ENCODE results near the gene ARHGAP33. TPM values are rescaled to one million over a fixed set of nuclear protein-coding genes. Genes with fewer than 3 reads are reported as not detected.
"Not testable (repeated sequence)": the region's sequence is repeated elsewhere in the genome, so short reads cannot be mapped to it uniquely, and the experiment has no call there.

ARHGAP33 gene
- total RNA-seq, 4 donors from 2014 or later, result 1.3 to 8.4 (median 2.3) TPM

- no peaks in the 10 kb centered on the region for H3K4me1 ChIP-seq
- DNase-seq, result no peak
- H3K9me3 ChIP-seq, result no peaks in the 10 kb centered on the region
- H3K27ac ChIP-seq, result no peak overlapping the region
- no peak overlapping the region for H3K4me3 ChIP-seq
- WGBS, 2 donors, result 11 to 71% methylated on average over 1 to 5 of the region's 8 CpGs
- H3K27me3 ChIP-seq, result peaks cover 0 to 43% (median 5%) of the 10 kb centered on the region in 4 donors
- intact Hi-C loops (cut with DNase I), result no loop called here
- TF ChIP-seq CTCF (IDR thresholded peaks at IDR 0.05), result no peak
- TF ChIP-seq POLR2A (IDR thresholded peaks at IDR 0.05), result no peak
- no peaks in the 10 kb centered on the region for H3K36me3 ChIP-seq
Observed at GRCh38 chr19:35792888-35793287, 17.5 kb downstream of the ARHGAP33 start.

GRCh38 chr19:35793381-35794165 is 18.2 kb downstream of the ARHGAP33 start:
- no peak for TF ChIP-seq POLR2A (IDR thresholded peaks at IDR 0.05)
- no peak for TF ChIP-seq CTCF (IDR thresholded peaks at IDR 0.05)
- 59 to 78% methylated on average over 7 of the region's 7 CpGs for WGBS, 2 donors
- H3K4me3 ChIP-seq, result no peak overlapping the region
- H3K27ac ChIP-seq, result no peak overlapping the region
- intact Hi-C loops (cut with DNase I), result no loop called here
- H3K9me3 ChIP-seq, result no peaks in the 10 kb centered on the region
- H3K4me1 ChIP-seq, result no peaks in the 10 kb centered on the region
- peaks cover 0 to 50% (median 5%) of the 10 kb centered on the region in 4 donors for H3K27me3 ChIP-seq
- no peak for DNase-seq
- no peaks in the 10 kb centered on the region for H3K36me3 ChIP-seq

- H3K27ac ChIP-seq; H3K4me3 ChIP-seq; H3K9me3 ChIP-seq; DNase-seq; intact Hi-C loops (cut with DNase I); H3K4me1 ChIP-seq; H3K36me3 ChIP-seq: not testable (repeated sequence)
- H3K27me3 ChIP-seq, result peaks cover 0 to 63% (median 5%) of the 10 kb centered on the region in 4 donors
- 69 to 78% methylated on average over 1 of the region's 1 CpG for WGBS, 2 donors
Observed at GRCh38 chr19:35795564-35795963, 20.2 kb downstream of the ARHGAP33 start.

GRCh38 chr19:35796645-35797542 is 21.5 kb downstream of the ARHGAP33 start:
- no peaks in the 10 kb centered on the region for H3K9me3 ChIP-seq
- DNase-seq, result no peak
- intact Hi-C loops (cut with DNase I), result no loop called here
- 15 to 24% methylated on average over 28 to 29 of the region's 39 CpGs for WGBS, 2 donors
- H3K27me3 ChIP-seq, result peaks cover 0 to 75% (median 5%) of the 10 kb centered on the region in 4 donors
- TF ChIP-seq POLR2A (IDR thresholded peaks at IDR 0.05) (no peak), CTCF (IDR thresholded peaks at IDR 0.05) (no peak)
- H3K4me1 ChIP-seq, result no peaks in the 10 kb centered on the region
- H3K27ac ChIP-seq, result no peak overlapping the region
- H3K4me3 ChIP-seq, result peak overlapping the region in 2 of 4 donors; percentile 15 to 43
- no peaks in the 10 kb centered on the region for H3K36me3 ChIP-seq

- no peak for DNase-seq
- H3K27ac ChIP-seq, result no peak overlapping the region
- no peaks in the 10 kb centered on the region for H3K4me1 ChIP-seq
- H3K4me3 ChIP-seq, result peak overlapping the region in 2 of 4 donors; percentile 15 to 43
- H3K36me3 ChIP-seq, result no peaks in the 10 kb centered on the region
- no peak for TF ChIP-seq POLR2A (IDR thresholded peaks at IDR 0.05)
- no peak for TF ChIP-seq CTCF (IDR thresholded peaks at IDR 0.05)
- H3K27me3 ChIP-seq, result peaks cover 0 to 71% (median 5%) of the 10 kb centered on the region in 4 donors
- intact Hi-C loops (cut with DNase I), result no loop called here
- WGBS, 2 donors, result 6 to 14% methylated on average over 6 of the region's 15 CpGs
- H3K9me3 ChIP-seq, result no peaks in the 10 kb centered on the region
Observed at GRCh38 chr19:35797663-35798062, 22.3 kb downstream of the ARHGAP33 start.

Data from esophagus squamous epithelium (tissue), 5 donors.